Measurements from ENCODE around the gene PDIA4. TPM values are rescaled to one million over a fixed set of nuclear protein-coding genes. Genes with fewer than 3 reads are reported as not detected.

Gene PDIA4
- total and polyA plus RNA-seq, 4 experiments from 2014 or later: 82.8 to 125 (median 94.5) TPM

- Mint-ChIP-seq H3K27me3 (no peaks in the 10 kb centered on the region), H3K4me3 (no peak overlapping the region), H3K4me1 (peaks cover 3 to 4% (median 4%) of the 10 kb centered on the region in 4 donors), H3K27ac (peak overlapping the region in 5 of 7 donors; percentile 46 to 87 (median 62)), H3K36me3 (peaks cover 23 to 46% of the 10 kb centered on the region in 2 donors), H3K9me3 (no peaks in the 10 kb centered on the region)
- Histone ChIP-seq H3K4me3 (ENCODE audit: low read length in 2 of 2) (no peak overlapping the region), H3K27me3 (ENCODE audit: insufficient read depth, low read length) (no peaks in the 10 kb centered on the region), H3K4me1 (ENCODE audit: insufficient read depth, low read length) (peaks cover 4% of the 10 kb centered on the region), H3K27ac (ENCODE audit: low read depth, low read length) (no peak overlapping the region), H3K36me3 (ENCODE audit: insufficient read depth, low read length) (peaks cover 36% of the 10 kb centered on the region), H3K9me3 (ENCODE audit: control insufficient read depth in 1 of 2, low read length in 2 of 2) (no peaks in the 10 kb centered on the region)
- CTCF ChIA-PET (ENCODE audit: partially characterized antibody): interaction anchor here (0.6 to 5.6 kb wide), 24 partner anchors 9 to 430 kb away, joined by 3 to 145 read pairs (median 4); partner anchors contain the start of gene PDIA4
- intact Hi-C loops (cut with micrococcal nuclease): loop anchor here (1.0 kb wide), 4 partner anchors 18 to 85 kb away; partner anchors contain the start of genes PDIA4 and ZNF786
- POLR2A ChIA-PET (ENCODE audit: partially characterized antibody): interaction anchor here (0.6 to 2.5 kb wide), 8 partner anchors 15 to 120 kb away, joined by 3 to 26 read pairs (median 5); partner anchors contain the start of genes PDIA4, ZNF425 and ZNF786
- peak; percentile 71 to 79 (median 73) for DNase-seq
Measured at GRCh38 chr7:149005427-149006344, 22.6 kb downstream of the PDIA4 start.

DNA sequence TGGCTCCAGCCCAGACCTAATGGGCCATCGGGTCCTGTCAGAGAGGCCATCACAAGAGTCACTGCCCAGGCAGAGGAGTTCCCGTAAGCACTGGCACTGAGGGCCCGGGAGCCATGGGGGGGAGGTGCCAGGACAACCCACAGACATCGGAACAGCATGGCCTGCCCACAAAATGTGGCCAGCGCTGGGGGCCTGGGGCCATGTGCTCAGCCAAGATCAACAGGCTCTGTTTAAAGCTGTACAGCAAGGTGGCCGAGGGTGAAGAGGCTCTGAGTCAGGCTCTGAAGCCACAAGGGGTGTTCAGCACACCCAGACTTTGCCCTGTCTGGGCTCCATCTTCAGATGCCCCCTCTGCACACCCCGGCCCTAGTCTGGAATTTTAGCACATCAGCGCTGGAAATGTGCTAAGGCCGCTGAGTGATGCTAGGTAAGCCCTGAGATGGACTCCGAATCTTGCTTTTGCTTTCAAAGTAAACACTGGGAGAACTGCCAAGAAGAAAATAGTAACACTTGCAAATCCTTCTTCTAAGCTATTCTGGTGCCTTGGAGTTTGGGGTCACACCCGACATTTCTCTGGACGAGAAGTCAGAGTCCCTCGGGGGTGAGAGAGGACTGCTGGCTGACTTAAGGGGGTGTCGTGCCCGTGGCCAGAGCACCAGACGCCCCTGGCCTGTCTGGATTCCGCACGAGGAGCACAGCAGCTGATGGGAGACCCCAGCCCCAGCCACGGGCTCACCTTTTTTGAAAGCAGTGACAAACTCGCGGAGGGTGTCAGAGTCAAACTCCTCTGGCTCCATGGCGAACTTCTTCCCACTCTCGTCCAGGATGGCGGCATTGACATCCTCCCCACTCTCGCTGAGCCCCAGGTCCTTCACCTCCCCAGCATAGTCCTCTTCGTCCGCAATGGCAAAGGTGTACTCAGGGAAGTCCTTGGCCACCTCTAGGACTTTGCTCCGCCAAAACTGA, 23.6 kb downstream of the PDIA4 start:
- peaks cover 30% of the 10 kb centered on the region for H3K36me3 ChIP-seq (ENCODE audit: insufficient read depth, low read length)

GRCh38 chr7:149003560-149004305, 24.6 kb downstream of the PDIA4 start:
- Histone ChIP-seq H3K27ac (ENCODE audit: low read depth, low read length) (no peak overlapping the region), H3K9me3 (ENCODE audit: control insufficient read depth in 1 of 2, low read length in 2 of 2) (no peaks in the 10 kb centered on the region), H3K27me3 (ENCODE audit: insufficient read depth, low read length) (no peaks in the 10 kb centered on the region), H3K4me3 (ENCODE audit: low read length in 2 of 2) (no peak overlapping the region), H3K4me1 (ENCODE audit: insufficient read depth, low read length) (peaks cover 4% of the 10 kb centered on the region), H3K36me3 (ENCODE audit: insufficient read depth, low read length) (peaks cover 24% of the 10 kb centered on the region)
- no peak overlapping the region for H3K4me3 Mint-ChIP-seq
- no peaks in the 10 kb centered on the region for H3K27me3 Mint-ChIP-seq
- H3K4me1 Mint-ChIP-seq: peaks cover 3 to 4% (median 4%) of the 10 kb centered on the region in 4 donors
- CTCF ChIA-PET (ENCODE audit: partially characterized antibody): interaction anchor here (1.4 to 5.6 kb wide), 4 partner anchors 16 to 61 kb away, joined by 4 to 145 read pairs (median 55); partner anchors contain the start of gene PDIA4
- peaks cover 23 to 33% of the 10 kb centered on the region in 2 donors for H3K36me3 Mint-ChIP-seq
- POLR2A ChIA-PET (ENCODE audit: partially characterized antibody): no interaction called here
- no peaks in the 10 kb centered on the region for H3K9me3 Mint-ChIP-seq
- no peak overlapping the region for H3K27ac Mint-ChIP-seq
- intact Hi-C loops (cut with micrococcal nuclease): no loop called here
- DNase-seq: no peak

More for the DNA sequence above, 23.6 kb downstream of the PDIA4 start:
- Mint-ChIP-seq H3K36me3 (peaks cover 23 to 40% of the 10 kb centered on the region in 2 donors), H3K4me1 (peaks cover 3 to 4% (median 4%) of the 10 kb centered on the region in 4 donors), H3K4me3 (no peak overlapping the region), H3K27me3 (no peaks in the 10 kb centered on the region), H3K9me3 (no peaks in the 10 kb centered on the region), H3K27ac (no peak overlapping the region)
- H3K9me3 ChIP-seq (ENCODE audit: control insufficient read depth in 1 of 2, low read length in 2 of 2): no peaks in the 10 kb centered on the region
- DNase-seq: no peak
- peaks cover 4% of the 10 kb centered on the region for H3K4me1 ChIP-seq (ENCODE audit: insufficient read depth, low read length)
- no peaks in the 10 kb centered on the region for H3K27me3 ChIP-seq (ENCODE audit: insufficient read depth, low read length)
- CTCF ChIA-PET (ENCODE audit: partially characterized antibody): interaction anchor here (0.7 to 5.6 kb wide), 21 partner anchors 9 to 91 kb away, joined by 3 to 145 read pairs (median 4); partner anchors contain the start of gene PDIA4
- intact Hi-C loops (cut with micrococcal nuclease): loop anchor here (1.0 kb wide), 4 partner anchors 17 to 86 kb away; partner anchors contain the start of genes PDIA4 and ZNF786
- H3K4me3 ChIP-seq (ENCODE audit: low read length in 2 of 2): no peak overlapping the region
- POLR2A ChIA-PET (ENCODE audit: partially characterized antibody): interaction anchor here (1.0 to 2.5 kb wide), 6 partner anchors 14 to 121 kb away, joined by 3 to 26 read pairs (median 7); partner anchors contain the start of genes PDIA4, ZNF425 and ZNF786
- H3K27ac ChIP-seq (ENCODE audit: low read depth, low read length): no peak overlapping the region

DNA sequence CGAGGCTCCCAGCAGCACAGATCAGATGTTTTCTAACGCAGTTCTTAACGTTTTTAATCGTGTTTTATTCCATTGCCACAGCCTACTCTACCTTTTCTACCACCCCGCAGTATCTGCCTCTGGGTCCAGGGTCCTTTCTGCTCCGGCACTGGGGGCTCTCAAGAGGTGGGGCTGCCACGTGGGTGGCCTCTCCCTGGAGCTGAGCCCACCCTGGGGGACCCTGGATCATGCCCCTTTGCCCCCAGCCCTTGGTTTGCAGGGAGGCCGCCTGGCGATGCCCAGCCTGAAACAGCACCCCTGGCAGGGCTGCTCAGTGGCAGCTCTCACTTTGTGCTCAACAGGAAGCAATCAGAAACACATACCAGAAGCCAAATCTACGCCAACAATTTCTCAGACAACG, 25.3 kb downstream of the PDIA4 start:
- H3K27ac ChIP-seq (ENCODE audit: low read depth, low read length): no peak overlapping the region
- Mint-ChIP-seq H3K27ac (no peak overlapping the region), H3K4me1 (peaks cover 3 to 4% (median 4%) of the 10 kb centered on the region in 4 donors), H3K4me3 (no peak overlapping the region), H3K9me3 (no peaks in the 10 kb centered on the region), H3K27me3 (no peaks in the 10 kb centered on the region), H3K36me3 (peaks cover 23 to 31% of the 10 kb centered on the region in 2 donors)
- no peak for DNase-seq
- ChIA-PET POLR2A (ENCODE audit: partially characterized antibody) (interaction anchor here (1.1 to 1.5 kb wide), 2 partner anchors 20 to 63 kb away, joined by 3 read pairs; no protein-coding TSS in a partner anchor), CTCF (ENCODE audit: partially characterized antibody) (interaction anchor here (0.8 to 5.6 kb wide), 4 partner anchors 18 to 61 kb away, joined by 3 to 145 read pairs (median 44); partner anchors contain the start of gene PDIA4)
- peaks cover 24% of the 10 kb centered on the region for H3K36me3 ChIP-seq (ENCODE audit: insufficient read depth, low read length)
- intact Hi-C loops (cut with micrococcal nuclease): no loop called here
- no peak overlapping the region for H3K4me3 ChIP-seq (ENCODE audit: low read length in 2 of 2)
- no peaks in the 10 kb centered on the region for H3K27me3 ChIP-seq (ENCODE audit: insufficient read depth, low read length)
- peaks cover 4% of the 10 kb centered on the region for H3K4me1 ChIP-seq (ENCODE audit: insufficient read depth, low read length)
- H3K9me3 ChIP-seq (ENCODE audit: control insufficient read depth in 1 of 2, low read length in 2 of 2): no peaks in the 10 kb centered on the region

- peaks cover 3 to 4% (median 4%) of the 10 kb centered on the region in 4 donors for H3K4me1 Mint-ChIP-seq
- no peaks in the 10 kb centered on the region for H3K27me3 ChIP-seq (ENCODE audit: insufficient read depth, low read length)
- POLR2A ChIA-PET (ENCODE audit: partially characterized antibody): interaction anchor here (1.1 to 1.5 kb wide), 2 partner anchors 20 to 63 kb away, joined by 3 read pairs; no protein-coding TSS in a partner anchor
- H3K36me3 Mint-ChIP-seq: peaks cover 23 to 31% of the 10 kb centered on the region in 2 donors
- H3K36me3 ChIP-seq (ENCODE audit: insufficient read depth, low read length): peaks cover 24% of the 10 kb centered on the region
- intact Hi-C loops (cut with micrococcal nuclease): no loop called here
- H3K9me3 ChIP-seq (ENCODE audit: control insufficient read depth in 1 of 2, low read length in 2 of 2): no peaks in the 10 kb centered on the region
- H3K9me3 Mint-ChIP-seq: no peaks in the 10 kb centered on the region
- peaks cover 4% of the 10 kb centered on the region for H3K4me1 ChIP-seq (ENCODE audit: insufficient read depth, low read length)
- no peak overlapping the region for H3K27ac Mint-ChIP-seq
- CTCF ChIA-PET (ENCODE audit: partially characterized antibody): interaction anchor here (0.8 to 1.4 kb wide), 2 partner anchors 19 to 23 kb away, joined by 3 to 4 read pairs; no protein-coding TSS in a partner anchor
- no peak for DNase-seq
- no peak overlapping the region for H3K4me3 ChIP-seq (ENCODE audit: low read length in 2 of 2)
- H3K27ac ChIP-seq (ENCODE audit: low read depth, low read length): no peak overlapping the region
- no peak overlapping the region for H3K4me3 Mint-ChIP-seq
- no peaks in the 10 kb centered on the region for H3K27me3 Mint-ChIP-seq
Measured at GRCh38 chr7:149002604-149003003, 25.7 kb downstream of the PDIA4 start.
